ENCODE results near the gene ROBO2.

Gene ROBO2

GRCh38 chr3:77526573-77527113, 486.7 kb downstream of the ROBO2 start:
- no peak for FAIRE-seq

- FAIRE-seq, result no peak
Measured at GRCh38 chr3:77529522-77529921, 489.6 kb downstream of the ROBO2 start.

GRCh38 chr3:77530870-77531269, 491.0 kb downstream of the ROBO2 start:
- FAIRE-seq, result no peak

GRCh38 chr3:77535116-77535515, 495.2 kb downstream of the ROBO2 start:
- FAIRE-seq, result no peak

GRCh38 chr3:77536038-77536775, 496.3 kb downstream of the ROBO2 start:
- FAIRE-seq, result no peak

- FAIRE-seq, result no peak
Measured at GRCh38 chr3:77539014-77539413, 499.1 kb downstream of the ROBO2 start.

- FAIRE-seq, result no peak
Measured at GRCh38 chr3:77539677-77540076, 499.8 kb downstream of the ROBO2 start.

- no peak for FAIRE-seq
Measured at GRCh38 chr3:77541203-77541922, 501.5 kb downstream of the ROBO2 start.

- no peak for FAIRE-seq
Measured at GRCh38 chr3:77546246-77546645, 506.3 kb downstream of the ROBO2 start.

GRCh38 chr3:77549034-77549433, 509.1 kb downstream of the ROBO2 start:
- FAIRE-seq, result no peak

GRCh38 chr3:77553240-77553639, 513.3 kb downstream of the ROBO2 start:
- FAIRE-seq, result no peak

GRCh38 chr3:77562089-77562488, 522.2 kb downstream of the ROBO2 start:
- FAIRE-seq, result no peak

- no peak for FAIRE-seq
Measured at GRCh38 chr3:77563012-77563411, 523.1 kb downstream of the ROBO2 start.

- no peak for FAIRE-seq
Measured at GRCh38 chr3:77566055-77566454, 526.2 kb downstream of the ROBO2 start.

- no peak for FAIRE-seq
Measured at GRCh38 chr3:77571971-77572715, 532.2 kb downstream of the ROBO2 start.

- no peak for FAIRE-seq
Measured at GRCh38 chr3:77577264-77577663, 537.4 kb downstream of the ROBO2 start.

- FAIRE-seq, result no peak
Measured at GRCh38 chr3:77586216-77586615, 546.3 kb downstream of the ROBO2 start.

- no peak for FAIRE-seq
Measured at GRCh38 chr3:77588863-77589262, 549.0 kb downstream of the ROBO2 start.

- FAIRE-seq, result no peak
Measured at GRCh38 chr3:77590191-77590590, 550.3 kb downstream of the ROBO2 start.

GRCh38 chr3:77595371-77595870, 555.5 kb downstream of the ROBO2 start:
- no peak for FAIRE-seq

- FAIRE-seq, result no peak
Measured at GRCh38 chr3:77599948-77600347, 560.0 kb downstream of the ROBO2 start.

- no peak for FAIRE-seq
Measured at GRCh38 chr3:77601823-77602415, 562.0 kb downstream of the ROBO2 start.

GRCh38 chr3:77602722-77603121, 562.8 kb downstream of the ROBO2 start:
- no peak for FAIRE-seq
